NB4 (cell line): ENCODE measurements around the gene PKNOX2.

Experiments used
- POLR2A ChIP-seq: IDR thresholded peaks from 2 replicates; pipeline ENCODE4 v1.6.1; 2011; ENCODE audit warnings: mild to moderate bottlenecking; ENCODE audit not compliant: insufficient read length; ENCODE audit errors: extremely low read depth
- TF ChIP-seq, protein P1 (sequence below): IDR thresholded peaks from one replicate; pipeline ENCODE4 v1.5.1; 2012; ENCODE audit warnings: low read depth, low read length

DNA sequence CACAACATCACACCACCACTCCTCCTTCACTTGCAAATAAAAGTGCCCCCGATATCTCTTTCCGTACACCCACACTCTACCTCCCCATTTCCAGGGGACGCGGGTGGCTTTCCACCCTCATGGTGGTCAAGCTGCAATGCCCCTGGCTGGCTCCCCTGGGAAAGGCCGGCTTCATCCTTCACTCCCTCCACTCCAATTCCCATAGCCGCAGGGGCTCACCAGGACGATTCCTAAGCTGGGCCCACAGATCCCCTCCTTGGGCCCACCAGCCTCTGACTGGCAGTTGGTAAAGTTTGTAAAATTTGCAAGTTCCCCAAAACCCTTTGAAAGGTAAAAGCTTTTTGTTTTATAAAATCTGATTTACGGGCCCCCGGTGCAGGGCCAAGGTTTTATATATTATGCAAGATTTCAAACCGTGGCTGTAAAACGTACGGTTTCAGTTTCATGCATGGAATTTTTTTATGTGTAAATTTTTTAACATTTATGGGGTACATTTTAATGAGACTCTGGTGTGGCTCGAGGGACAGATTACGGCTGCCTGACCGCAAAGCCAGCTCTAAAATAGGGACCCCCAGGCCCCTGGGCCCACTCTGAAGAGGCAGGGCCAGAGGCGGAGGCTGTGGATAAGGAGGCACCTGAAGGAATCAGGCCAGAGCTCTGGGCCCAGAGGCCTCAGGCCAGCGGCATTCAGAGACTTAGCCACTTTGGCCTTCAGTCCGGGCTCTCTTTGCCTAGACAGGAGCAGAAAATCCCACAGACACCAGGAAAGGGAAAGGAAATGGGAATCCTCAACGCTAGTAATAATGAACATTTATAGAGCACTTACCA lies 225.0 kb downstream of the PKNOX2 start:
- TF ChIP-seq, protein P1, sequence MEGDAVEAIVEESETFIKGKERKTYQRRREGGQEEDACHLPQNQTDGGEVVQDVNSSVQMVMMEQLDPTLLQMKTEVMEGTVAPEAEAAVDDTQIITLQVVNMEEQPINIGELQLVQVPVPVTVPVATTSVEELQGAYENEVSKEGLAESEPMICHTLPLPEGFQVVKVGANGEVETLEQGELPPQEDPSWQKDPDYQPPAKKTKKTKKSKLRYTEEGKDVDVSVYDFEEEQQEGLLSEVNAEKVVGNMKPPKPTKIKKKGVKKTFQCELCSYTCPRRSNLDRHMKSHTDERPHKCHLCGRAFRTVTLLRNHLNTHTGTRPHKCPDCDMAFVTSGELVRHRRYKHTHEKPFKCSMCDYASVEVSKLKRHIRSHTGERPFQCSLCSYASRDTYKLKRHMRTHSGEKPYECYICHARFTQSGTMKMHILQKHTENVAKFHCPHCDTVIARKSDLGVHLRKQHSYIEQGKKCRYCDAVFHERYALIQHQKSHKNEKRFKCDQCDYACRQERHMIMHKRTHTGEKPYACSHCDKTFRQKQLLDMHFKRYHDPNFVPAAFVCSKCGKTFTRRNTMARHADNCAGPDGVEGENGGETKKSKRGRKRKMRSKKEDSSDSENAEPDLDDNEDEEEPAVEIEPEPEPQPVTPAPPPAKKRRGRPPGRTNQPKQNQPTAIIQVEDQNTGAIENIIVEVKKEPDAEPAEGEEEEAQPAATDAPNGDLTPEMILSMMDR: no peak
- no peak for TF ChIP-seq POLR2A
